Skin of body (tissue), 2 donors: ENCODE measurements around the gene TOX2. TPM values are rescaled to one million over a fixed set of nuclear protein-coding genes. Genes with fewer than 3 reads are reported as not detected.
A peak's percentile ranks its signal among the peaks of the same experiment; 100 is the strongest.

Experiments used
- DNase-seq: peaks from one replicate; lab custom pipeline; 2025; lab: John Stamatoyannopoulos, UW
- total RNA-seq: library from RNA; depleted of rRNA; stranded (reverse); fragments of >200 nt; gene quantifications from one replicate; pipeline ENCODE4 v1.2.3, GENCODE V29; 2014

Gene TOX2
- total RNA-seq, 1 donor from 2014 or later: 0.89 TPM

DNA sequence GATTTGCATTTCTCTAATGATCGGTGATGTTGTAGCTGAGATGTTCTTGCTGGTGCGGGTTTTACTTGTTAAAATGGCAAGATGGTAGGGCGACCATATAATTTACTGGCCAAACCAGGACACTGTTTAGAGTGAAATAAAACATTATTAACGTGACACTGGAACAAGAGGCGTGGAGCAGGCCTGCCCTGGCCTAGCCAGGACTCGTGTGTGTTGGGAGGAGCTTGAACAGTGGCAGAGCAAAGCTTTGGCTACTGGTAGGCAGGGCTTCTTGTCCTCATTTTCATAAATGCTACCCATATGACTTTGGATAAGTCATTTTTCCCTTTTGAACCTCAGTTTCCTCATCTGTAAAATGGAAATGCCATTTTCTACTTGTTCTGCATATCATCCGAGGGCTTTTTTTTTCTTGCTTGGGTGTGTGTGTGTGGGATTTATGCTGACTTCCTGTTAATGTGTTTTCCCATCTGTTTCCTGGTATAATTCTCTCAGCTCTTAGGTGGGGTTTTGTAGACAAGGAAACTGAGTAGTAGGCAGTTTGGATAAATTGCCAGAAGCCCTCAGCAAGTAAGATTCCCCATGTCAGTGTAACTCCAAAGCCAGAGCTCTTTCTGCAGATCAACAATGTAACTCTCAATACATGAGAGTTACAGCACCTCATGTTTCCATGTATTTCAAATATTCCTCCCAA lies 81.7 kb downstream of the TOX2 start:
- no peak for DNase-seq

DNA sequence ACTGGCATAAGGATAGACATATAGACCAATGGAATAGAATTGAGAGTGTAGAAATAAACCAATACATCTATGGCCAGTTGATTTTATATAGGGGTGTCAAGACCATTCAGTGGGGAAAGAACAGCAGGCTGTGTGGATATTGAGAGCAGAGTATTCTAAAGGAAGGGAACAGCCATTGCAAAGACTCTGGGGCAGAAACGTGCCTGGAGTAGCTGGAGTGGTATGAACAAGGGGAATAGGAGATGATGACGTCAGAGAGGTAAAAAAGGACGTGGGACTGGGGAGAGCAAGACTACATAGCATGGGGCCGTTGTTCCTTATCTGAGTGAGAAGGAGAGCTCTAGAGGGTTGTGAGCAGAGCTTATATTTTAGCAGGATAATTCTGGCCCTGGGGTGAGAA lies 85.2 kb downstream of the TOX2 start:
- DNase-seq: no peak

DNA sequence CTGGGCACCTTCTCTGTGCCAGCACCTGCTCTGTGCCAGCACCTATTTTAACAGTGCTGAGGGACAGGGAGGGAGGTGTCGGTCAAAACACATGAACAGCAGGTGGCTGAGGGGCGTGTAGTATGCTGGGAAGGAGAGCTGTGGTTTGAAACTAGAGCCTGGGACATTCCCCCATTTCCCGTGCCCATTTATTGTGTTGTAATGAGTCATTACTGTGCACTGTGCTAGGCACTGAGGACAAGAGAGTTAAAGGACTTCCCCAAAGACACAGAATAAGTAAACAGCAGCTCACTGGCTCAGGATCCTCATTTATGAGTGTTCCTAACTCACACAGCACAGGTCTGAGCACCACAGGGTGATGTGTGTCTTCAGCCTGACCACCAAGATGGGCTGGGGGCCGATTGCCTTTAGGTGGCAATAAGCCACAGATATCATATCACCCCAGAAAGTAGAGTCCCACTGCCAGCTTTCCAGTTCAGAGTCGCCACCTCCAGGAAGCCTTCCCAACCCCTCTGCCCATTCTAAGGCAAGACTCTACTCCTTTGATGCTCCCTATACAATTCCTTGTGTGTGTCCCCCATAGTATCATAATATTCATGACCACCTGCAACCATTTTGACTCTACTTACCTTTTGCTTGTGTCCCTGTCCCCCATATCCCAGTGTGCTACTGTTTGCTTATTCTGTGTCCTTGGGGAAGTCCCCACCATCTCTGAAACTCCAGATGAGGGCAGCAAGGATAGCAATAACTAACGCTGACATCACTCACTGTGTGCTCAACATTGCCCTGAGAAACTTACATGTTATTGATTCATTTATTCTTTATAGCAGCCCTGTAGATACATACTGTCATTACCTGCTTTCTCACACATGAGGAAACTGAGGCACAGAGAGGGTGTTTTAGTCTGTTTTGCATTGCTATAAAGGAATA lies 87.3 kb downstream of the TOX2 start:
- no peak for DNase-seq

DNA sequence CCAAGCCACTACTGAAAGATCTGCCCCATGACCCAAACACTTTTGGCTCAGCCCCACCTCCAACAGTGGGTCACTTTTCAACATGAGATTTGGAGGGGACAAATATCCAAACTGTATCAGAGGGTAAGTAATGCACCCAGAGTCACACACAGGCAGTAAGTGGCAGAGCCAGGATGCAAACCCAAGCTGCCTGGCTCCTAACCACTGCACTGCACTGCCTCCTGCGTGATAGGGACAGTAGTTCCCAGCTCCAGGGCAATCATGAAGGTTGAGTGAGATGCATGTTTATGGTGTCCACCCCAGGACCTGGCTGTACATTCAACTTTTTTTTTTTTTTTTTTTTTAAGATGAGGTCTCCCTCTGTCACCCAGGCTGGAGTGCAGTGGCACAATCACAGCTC lies 88.2 kb downstream of the TOX2 start:
- DNase-seq: no peak

DNA sequence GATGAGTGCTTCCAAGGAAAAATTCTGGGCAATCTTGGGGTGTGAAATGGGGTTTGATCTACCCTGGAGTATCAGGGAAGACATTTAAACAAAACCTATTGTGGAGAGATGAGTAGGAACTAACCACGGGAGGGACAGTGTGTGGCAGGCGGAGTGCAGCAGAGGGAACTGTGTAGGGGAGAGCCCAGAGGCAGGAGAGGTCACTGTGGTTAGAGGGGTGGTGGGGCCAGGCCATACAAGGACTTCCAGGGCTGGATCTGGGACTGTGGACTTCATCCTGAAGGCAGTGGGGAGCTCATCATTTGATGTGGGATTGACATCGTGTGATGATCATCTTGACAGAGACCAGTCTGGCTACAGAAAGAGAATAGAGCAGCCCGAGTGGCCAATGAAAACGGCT lies 89.0 kb downstream of the TOX2 start:
- DNase-seq: no peak

DNA sequence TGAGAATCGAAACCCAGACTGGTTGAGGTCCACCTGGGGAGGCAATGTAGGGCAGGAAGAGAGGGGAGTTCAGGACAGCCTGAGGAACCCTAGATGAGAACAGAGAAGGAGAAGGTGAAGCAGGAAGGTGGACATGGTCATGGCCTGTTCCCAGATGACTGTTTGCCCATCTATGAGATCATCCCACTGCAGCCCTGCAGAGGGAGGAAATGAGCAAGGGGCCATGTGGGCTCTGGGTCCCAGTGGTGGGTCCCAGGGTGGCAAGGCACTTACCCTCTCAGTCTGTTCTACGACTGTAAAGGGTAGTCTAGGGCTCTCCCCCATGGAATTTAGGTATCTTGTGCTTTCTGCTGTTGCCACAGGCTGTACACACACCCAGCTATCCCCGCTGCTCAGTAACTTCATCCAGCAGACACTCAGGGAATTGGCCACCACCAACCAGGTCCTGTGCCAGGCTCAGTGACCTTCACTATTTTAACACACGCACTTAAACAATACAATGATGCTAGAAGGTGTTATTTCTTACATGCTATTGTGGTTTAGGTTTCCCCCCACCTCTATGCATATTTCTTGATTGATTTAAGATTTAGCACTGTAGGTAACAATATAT lies 89.8 kb downstream of the TOX2 start:
- DNase-seq: no peak

DNA sequence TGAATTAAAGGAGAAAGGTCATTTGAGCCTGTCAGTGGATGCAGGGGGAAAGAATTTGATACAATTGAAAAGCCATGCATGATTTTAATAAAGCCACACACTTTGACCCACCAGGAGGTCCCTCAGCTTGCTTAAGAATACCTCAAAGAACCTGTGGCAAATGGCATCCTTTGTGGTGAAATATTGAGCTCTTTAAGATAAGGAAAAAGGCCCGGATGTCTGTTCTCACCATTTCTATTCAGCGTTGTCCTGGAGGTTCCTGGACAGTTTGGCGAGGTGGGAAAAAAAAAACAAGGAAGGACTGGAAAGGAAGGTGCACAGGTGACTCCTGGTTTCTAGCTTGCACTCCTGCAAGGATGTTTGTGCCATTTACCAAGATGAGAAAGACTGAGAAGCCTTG lies 91.0 kb downstream of the TOX2 start:
- DNase-seq: no peak

DNA sequence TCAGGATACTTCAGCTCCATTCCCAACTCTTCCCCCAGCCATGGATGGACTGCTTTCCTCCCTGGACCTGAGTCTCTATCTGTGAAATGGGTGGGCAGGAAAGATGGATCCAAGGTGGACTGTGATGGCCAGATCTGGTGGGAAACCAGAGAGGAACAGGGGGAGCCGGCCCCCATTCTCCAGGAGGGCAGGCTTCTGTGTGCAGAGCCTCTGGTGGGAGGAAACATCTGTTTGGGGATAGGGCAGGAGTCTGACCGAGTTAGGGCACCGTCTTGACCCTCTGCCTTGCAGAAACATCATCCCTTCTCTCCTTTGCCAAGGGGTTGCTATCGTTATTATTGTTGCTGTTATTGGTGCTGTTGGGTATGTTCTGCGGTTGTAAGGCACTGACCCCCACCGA lies 91.5 kb downstream of the TOX2 start:
- DNase-seq: no peak

DNA sequence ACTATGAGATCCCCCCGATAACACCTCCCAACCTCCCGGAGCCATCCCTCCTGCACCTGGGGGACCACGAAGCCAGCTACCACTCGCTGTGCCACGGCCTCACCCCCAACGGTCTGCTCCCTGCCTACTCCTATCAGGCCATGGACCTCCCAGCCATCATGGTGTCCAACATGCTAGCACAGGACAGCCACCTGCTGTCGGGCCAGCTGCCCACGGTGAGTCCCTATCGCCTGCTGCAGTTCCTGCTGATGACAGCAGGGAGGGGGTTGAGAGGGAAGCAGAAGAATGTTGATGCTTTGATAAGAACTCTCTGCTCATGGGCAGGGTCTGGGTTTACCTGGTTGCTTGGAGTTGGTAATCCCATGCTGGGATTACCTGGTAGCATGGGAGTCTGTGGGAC lies 91.9 kb downstream of the TOX2 start:
- no peak for DNase-seq

DNA sequence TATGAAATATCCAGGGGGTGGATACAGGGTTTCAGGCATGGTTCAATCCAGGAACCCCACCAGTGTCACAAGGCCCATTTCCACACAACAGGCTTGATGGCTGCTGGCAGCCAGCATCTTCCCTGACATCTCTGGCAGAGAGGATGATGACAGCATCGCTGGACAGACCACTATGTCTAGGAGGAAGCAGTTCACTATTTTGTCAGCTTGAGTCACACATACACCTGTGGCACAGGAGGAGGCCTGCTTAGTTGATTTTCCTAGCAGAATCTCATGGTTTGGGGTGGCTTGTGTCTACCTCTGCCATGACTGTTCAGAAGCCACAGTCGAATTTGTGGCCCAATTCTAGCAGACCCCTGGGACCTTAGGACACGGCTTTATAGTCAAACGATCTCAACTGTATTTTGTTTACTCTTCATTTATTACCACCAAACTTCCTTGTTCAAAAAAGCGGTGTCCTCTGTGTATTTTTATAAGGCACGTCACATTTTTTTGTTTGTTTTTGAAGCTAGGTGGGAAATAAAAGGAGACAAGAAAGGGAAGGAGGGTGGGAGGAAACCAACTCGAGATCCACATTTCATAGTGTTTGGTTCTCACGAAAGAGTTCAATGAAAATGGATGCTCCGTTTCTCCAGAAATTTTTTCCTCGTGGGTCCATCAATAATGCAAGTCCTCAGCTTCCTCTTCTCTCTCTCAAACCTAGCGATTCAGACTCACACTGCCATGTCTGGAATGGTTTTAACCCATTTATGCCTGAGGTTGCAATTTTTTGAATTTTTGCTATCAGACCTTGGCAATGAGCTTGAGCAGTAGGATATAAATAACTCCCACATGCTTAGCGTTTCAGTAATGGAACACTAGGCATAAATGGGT lies 94.4 kb downstream of the TOX2 start:
- DNase-seq: no peak

DNA sequence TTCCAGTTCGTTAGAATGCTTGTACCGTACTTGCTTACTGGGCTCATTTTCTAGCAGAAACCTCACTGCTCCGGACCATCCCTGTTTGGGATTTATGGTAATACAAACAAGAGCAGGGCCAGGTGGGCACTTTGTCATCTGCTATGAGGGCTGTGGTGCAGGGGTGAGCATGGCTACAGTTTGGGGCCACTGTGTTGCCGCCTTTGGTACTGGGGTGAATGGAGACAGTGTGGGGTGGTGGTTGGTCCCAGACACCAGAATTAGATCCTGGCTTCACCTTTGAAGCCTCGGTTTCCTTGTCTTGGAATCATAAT lies 95.0 kb downstream of the TOX2 start:
- no peak for DNase-seq

DNA sequence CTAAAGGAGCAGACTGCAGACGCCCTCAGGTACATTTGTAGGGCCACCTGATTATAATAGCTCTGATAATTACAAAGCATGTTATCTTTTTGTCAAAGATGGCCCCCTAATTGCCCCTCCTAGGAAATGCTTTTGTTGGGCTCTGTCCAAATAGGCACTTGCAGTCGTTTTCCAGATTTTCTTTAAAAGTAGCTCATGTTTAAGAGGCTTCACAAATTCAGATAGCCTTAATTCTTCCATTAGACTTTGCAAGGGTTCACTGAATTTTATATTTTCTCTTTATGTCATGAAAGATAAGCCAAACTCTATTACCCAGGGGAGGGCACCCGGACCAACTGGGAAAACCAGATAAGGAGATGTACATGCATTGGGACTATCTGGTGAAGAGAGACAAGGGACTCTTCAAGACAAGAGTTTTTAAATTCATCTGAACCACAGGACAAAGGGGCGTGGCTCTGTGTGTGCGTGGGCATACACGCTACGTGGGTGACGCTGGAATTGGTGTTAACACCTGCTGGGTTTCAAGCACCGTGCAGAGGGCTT lies 95.6 kb downstream of the TOX2 start:
- DNase-seq: no peak

DNA sequence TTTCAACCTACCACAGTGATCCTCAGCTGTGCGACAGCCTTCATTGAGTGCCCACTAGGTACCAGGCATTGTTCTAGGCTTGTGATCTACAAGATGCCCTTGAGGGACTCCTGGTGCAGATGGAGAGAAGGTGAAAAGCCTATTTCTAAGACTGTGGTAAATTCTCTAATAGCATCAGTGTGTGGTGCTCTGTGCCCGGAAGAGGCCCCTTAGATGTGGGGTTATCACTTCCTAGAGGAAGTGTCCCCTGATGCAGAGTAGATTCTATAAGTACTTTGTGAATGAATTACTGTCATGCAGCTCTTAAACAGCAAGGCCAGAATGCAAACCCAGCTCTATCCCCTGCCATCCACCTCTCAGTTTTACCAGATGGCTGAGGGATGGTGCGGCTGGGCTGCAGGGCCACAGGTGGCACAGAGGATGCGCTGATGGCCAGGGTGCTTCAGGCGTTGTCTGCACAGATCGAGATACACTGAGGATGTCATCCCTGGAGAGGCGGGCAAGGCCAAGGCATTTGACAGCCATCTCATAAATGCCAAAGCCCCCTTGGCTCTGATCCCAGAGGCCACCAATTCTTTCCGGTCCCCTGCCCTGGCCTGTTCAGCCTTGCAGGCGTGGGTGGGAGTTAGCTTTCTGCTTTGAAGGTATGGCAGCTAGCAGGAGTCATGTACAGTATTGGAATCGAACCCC lies 96.7 kb downstream of the TOX2 start:
- DNase-seq: no peak

DNA sequence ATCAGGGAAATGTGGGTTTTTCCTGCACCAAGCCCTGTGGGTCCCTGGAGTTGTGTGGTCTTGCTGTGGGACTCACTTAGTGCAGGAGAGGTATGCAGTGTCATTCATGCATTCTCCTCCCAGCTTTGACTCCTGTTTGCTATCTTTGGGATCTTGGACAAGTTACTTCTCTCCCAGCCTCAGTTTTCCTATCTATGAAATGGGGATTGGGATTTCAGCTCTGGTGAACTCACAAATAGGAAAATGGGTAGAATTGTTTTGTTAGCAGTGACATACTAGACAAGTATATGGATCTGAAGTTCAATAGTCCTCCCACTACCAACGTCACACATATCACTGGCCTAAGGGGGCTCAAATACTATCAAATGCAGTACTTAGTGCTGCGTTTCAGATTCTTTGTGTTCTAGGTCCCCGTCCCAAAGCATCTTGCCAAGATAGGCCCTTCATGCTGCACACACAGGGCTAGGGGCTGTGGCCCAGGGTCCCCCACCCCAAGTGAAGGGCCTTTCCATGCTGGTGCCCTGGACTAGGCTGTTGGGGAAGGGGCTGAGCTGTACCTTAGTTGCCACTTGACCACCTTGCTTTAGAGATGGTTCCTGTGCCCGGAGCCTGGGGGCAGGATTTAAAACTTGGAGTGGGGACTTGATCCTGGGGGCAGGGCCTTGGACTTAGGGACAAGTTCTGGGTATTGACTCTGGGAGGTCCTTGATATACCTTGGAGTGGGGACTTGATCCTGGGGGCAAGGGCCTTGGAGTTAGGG lies 98.0 kb downstream of the TOX2 start:
- DNase-seq: no peak

DNA sequence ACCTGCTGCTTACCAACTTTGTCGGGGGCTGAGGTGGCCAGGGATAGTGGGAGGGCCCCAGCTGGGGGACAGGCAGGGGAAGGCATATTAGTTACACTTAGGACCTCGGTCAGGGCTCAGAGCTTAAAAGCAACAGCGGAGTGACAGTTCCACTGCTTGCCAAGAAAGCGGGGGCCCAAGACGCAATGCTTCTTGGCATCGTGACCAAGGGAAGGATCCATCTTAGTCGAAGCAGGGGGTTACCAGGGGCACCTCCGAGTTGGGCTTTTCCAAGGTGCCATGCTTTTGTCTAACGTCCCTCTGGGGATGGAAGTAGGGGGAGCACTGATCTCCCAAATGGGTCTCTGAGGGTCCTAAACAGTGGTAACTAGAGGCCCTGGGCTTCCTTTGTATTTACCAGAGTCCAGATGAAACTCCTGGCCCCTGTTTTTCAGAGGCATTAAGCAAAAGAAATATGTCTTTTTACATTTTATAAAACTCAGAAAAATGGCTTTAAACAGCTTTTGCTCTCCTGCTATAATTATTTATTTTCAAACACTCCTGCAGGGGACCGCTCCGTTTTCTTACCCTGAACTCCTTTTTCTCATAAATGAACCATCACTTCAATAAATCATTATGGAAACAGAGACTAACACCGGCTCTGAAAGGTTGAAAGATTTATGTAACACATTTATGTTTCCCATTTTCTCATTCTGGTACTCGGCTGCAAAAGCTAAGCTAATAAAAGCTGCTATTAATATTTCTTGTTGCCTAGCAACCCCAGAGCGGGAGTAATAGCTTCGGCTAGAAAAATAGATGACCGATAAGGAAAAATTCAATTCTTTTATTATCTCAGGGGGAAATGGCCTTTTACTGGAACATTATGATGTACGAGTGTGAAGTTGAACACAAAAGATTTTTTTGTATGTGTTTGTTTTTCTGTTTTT lies 100.4 kb downstream of the TOX2 start:
- DNase-seq: peak; percentile 43

DNA sequence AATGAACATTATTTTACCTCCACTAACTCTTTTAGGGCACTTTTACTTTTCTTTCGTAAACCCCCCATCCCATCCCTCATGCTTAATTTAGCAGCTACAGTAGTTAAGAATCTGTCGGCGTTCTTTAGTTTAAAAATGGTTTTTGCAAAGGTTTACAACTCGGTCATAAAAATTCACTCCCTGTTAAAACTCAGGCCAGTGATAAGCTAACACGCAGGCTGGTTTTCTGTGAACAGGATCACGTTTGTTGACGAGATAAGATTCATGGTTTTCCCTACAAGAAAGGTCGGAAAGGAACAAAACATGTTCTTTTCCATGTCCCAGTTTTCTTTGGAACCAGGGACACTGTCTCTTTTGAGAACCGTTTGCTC lies 101.1 kb downstream of the TOX2 start:
- DNase-seq: no peak

DNA sequence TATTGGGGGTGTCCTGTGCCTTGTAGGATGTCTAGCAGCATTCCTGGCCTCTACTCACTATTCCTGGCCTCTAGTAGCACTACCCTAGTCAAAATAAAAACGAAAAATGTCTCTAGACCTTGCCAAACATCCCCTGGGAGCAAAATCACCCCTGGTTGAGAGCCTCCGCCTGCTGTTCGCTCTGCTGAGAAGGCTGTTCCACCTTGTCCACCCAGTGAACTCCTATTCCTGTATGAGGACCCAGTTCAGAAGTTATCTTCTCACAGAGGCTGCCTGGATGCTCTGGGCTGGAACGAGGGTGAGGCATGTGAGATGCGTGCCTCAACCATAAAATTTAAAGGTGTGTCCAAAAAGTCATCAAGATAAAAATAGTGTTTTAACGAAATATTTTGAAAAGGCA lies 101.9 kb downstream of the TOX2 start:
- DNase-seq: no peak

DNA sequence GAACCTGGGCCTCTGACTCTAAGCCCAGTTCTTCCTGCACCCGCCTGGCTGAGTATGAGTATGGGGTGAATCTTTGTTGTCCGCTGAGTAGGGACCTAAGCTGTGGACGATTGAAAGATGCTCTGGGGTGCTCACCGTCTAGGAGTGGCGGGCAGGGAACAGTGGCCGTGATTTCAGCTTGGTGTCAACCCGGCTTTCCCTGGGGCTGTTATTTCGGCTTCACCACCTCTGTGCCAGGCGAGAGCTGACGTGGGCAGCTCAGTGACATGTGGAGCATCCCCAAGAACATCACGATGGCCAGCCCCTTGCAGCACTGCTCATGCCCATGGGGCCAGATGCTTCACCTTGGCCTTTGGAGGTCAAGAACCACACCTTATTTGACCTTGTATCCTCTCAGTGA lies 102.6 kb downstream of the TOX2 start:
- no peak for DNase-seq

DNA sequence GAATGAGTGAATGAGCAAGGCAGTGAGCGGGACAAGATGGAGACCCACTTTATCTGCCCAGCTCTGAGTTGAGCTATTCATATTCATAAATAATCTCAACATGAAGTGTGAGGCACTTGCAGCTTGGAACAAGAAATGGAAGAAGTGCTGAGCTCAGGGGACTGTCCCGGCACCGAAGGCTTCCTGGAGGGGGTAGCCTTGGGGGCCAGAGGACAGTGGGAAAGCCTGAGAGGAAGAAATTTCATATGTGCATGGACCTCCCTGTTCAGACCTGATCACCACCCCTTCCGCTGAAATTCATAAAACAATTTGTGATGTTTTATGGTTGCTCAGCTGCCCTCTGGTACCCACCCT lies 103.2 kb downstream of the TOX2 start:
- DNase-seq: no peak
